ENCODE results near the gene TMIE. TPM values are rescaled to one million over a fixed set of nuclear protein-coding genes. Genes with fewer than 3 reads are reported as not detected.

Gene TMIE
- total and polyA plus RNA-seq, 9 of the 15 experiments (the other 6 are each of a cell fraction or from before 2014, with no cell fraction given): not detected

DNA sequence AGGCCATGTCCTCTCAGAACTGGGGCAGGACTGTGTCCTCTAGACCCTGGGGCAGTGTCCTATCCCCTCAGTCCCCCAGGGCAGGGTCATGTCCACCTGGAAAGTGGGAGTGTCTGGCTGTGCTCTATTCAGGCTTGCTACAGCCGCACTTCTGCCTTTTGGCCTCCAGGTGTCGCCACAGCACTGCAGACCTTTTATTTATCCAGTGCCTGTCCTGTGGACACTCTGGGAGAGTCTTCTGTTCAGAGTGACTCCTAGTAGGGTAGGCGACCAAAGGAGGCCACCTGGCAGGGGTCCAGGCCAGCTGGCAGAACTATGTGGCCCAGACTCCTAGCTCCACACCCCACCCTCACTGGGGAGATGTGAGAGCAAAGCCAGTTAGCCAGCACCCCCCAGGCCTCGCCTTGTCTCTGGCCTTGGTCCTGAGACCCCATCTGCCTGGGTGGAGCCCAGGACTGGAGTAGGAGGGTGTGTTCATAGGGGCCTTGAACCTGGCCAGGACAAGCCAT, 3.9 kb downstream of the TMIE start (continued):
- TF ChIP-seq, protein P1, sequence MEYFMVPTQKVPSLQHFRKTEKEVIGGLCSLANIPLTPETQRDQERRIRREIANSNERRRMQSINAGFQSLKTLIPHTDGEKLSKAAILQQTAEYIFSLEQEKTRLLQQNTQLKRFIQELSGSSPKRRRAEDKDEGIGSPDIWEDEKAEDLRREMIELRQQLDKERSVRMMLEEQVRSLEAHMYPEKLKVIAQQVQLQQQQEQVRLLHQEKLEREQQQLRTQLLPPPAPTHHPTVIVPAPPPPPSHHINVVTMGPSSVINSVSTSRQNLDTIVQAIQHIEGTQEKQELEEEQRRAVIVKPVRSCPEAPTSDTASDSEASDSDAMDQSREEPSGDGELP (CRISPR knock-in tag; IDR thresholded peaks at IDR 0.05; ENCODE audit: borderline replicate concordance): peak; percentile 51; the same call in 1 of the 2 replicates
- TF ChIP-seq SMC3 (conservative IDR thresholded peaks at IDR 0.05; ENCODE audit: insufficient read depth, low read depth, low read length) (peak; percentile 96), ZNF41 (CRISPR knock-in tag; conservative IDR thresholded peaks at IDR 0.05) (no peak), ILK (tag; IDR thresholded peaks at IDR 0.05; ENCODE audit: borderline replicate concordance, low read depth) (no peak), SETDB1 (IDR thresholded peaks at IDR 0.05; ENCODE audit: low read length) (no peak), HDAC3 (IDR thresholded peaks at IDR 0.05; ENCODE audit: borderline replicate concordance, partially characterized antibody) (no peak), ZNF75A (CRISPR knock-in tag; IDR thresholded peaks at IDR 0.05) (no peak), ZNF174 (CRISPR knock-in tag; IDR thresholded peaks at IDR 0.05) (no peak), ZBTB7A (IDR thresholded peaks at IDR 0.05; ENCODE audit: borderline replicate concordance, control insufficient read depth, low read depth, low read length) (no peak), SLC30A9 (CRISPR knock-in tag; IDR thresholded peaks at IDR 0.05) (no peak), ZC3H4 (CRISPR knock-in tag; IDR thresholded peaks at IDR 0.05; ENCODE audit: borderline replicate concordance) (no peak), ZNF431 (CRISPR knock-in tag; IDR thresholded peaks at IDR 0.05) (no peak), U2AF2 (optimal IDR thresholded peaks at IDR 0.05; ENCODE audit: low read depth, low read length) (no peak), MAFK (IDR thresholded peaks at IDR 0.05; ENCODE audit: low read length) (no peak), SREBF2 (CRISPR knock-in tag; IDR thresholded peaks at IDR 0.05) (no peak), TARDBP (IDR thresholded peaks at IDR 0.05) (peak; percentile 47; the same call in 1 of the 2 replicates)
- TF ChIP-seq, protein P2, sequence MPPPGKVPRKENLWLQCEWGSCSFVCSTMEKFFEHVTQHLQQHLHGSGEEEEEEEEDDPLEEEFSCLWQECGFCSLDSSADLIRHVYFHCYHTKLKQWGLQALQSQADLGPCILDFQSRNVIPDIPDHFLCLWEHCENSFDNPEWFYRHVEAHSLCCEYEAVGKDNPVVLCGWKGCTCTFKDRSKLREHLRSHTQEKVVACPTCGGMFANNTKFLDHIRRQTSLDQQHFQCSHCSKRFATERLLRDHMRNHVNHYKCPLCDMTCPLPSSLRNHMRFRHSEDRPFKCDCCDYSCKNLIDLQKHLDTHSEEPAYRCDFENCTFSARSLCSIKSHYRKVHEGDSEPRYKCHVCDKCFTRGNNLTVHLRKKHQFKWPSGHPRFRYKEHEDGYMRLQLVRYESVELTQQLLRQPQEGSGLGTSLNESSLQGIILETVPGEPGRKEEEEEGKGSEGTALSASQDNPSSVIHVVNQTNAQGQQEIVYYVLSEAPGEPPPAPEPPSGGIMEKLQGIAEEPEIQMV (tag; conservative IDR thresholded peaks at IDR 0.05; ENCODE audit: low read depth): no peak
- TF ChIP-seq, protein P3, sequence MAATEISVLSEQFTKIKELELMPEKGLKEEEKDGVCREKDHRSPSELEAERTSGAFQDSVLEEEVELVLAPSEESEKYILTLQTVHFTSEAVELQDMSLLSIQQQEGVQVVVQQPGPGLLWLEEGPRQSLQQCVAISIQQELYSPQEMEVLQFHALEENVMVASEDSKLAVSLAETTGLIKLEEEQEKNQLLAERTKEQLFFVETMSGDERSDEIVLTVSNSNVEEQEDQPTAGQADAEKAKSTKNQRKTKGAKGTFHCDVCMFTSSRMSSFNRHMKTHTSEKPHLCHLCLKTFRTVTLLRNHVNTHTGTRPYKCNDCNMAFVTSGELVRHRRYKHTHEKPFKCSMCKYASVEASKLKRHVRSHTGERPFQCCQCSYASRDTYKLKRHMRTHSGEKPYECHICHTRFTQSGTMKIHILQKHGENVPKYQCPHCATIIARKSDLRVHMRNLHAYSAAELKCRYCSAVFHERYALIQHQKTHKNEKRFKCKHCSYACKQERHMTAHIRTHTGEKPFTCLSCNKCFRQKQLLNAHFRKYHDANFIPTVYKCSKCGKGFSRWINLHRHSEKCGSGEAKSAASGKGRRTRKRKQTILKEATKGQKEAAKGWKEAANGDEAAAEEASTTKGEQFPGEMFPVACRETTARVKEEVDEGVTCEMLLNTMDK (IDR thresholded peaks at IDR 0.05; ENCODE audit: borderline replicate concordance, insufficient read depth, low read depth, low read length, poor library complexity, severe bottlenecking): peak; percentile 10
- TF ChIP-seq, protein P4, sequence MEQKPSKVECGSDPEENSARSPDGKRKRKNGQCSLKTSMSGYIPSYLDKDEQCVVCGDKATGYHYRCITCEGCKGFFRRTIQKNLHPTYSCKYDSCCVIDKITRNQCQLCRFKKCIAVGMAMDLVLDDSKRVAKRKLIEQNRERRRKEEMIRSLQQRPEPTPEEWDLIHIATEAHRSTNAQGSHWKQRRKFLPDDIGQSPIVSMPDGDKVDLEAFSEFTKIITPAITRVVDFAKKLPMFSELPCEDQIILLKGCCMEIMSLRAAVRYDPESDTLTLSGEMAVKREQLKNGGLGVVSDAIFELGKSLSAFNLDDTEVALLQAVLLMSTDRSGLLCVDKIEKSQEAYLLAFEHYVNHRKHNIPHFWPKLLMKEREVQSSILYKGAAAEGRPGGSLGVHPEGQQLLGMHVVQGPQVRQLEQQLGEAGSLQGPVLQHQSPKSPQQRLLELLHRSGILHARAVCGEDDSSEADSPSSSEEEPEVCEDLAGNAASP (IDR thresholded peaks at IDR 0.05): no peak
- TF ChIP-seq, protein P5, sequence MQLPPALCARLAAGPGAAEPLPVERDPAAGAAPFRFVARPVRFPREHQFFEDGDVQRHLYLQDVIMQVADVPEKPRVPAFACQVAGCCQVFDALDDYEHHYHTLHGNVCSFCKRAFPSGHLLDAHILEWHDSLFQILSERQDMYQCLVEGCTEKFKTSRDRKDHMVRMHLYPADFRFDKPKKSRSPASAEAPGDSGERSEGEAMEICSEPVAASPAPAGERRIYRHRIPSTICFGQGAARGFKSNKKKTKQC (CRISPR knock-in tag; IDR thresholded peaks at IDR 0.05): no peak
- TF ChIP-seq, protein P6, sequence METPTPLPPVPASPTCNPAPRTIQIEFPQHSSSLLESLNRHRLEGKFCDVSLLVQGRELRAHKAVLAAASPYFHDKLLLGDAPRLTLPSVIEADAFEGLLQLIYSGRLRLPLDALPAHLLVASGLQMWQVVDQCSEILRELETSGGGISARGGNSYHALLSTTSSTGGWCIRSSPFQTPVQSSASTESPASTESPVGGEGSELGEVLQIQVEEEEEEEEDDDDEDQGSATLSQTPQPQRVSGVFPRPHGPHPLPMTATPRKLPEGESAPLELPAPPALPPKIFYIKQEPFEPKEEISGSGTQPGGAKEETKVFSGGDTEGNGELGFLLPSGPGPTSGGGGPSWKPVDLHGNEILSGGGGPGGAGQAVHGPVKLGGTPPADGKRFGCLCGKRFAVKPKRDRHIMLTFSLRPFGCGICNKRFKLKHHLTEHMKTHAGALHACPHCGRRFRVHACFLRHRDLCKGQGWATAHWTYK (CRISPR knock-in tag; IDR thresholded peaks at IDR 0.05): 0 out of 2 replicates have a peak, but pooled peaks have one; percentile 15

All from K562 (cell line).